GM18861 (cell line): ENCODE measurements around the gene TNS3.

Experiments used
- ATAC-seq: cut with Tn5 transposase; IDR thresholded peaks from one replicate; pipeline ENCODE4 v1.9.1; 2021; ENCODE audit not compliant: unreplicated experiment

The TNS3 gene

GRCh38 chr7:47583739-47584535 is 2.0 kb upstream of the TNS3 start:
- no peak for ATAC-seq

DNA sequence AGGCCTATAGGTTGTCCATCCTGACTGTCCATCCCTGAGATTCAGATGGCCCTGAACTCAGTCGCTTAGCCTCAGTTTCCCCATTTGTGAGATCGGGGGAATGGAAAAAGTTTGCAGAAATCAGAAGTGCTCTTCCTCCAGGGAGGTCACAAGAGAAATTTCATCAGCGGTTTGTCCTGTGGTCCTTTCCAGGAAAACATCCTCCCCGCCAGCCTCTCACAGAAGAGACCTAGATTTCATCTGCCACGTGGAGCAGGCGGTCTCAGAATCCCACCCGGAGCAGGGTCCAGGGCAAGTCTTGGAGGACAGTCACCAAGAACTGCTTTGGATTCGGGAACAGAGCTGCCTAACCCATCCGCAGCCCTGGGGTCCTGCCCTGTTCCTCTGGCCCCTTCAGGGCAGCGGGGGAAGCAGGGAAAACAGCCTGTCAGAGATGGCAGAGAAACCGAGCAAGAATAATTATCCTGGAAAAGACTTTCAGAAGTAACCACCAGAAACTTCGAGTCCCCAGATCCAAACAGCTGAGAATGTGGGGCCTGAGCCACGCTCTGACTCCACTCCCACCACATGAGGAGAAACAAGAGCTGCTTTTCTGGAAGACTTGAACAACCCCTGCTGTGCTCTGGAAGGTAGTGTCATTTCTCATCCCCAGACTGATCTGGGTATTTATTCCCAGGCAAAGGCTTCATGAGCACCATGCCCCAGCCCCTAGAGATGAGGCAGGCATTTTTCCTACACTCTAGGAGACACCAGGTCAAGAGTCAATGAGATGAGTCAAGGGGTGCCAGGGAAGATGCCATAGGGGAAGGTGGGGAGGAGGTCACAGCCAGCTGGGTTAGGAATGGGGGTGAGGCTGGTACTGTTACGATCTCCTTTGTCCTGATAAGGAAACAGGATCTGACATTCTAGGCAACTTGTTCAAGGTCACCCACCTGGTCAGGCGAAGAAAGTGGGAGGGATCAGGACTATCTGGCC is 1.1 kb upstream of the TNS3 start:
- no peak for ATAC-seq

GRCh38 chr7:47581438-47581803 is 490 bp downstream of the TNS3 start:
- no peak for ATAC-seq

DNA sequence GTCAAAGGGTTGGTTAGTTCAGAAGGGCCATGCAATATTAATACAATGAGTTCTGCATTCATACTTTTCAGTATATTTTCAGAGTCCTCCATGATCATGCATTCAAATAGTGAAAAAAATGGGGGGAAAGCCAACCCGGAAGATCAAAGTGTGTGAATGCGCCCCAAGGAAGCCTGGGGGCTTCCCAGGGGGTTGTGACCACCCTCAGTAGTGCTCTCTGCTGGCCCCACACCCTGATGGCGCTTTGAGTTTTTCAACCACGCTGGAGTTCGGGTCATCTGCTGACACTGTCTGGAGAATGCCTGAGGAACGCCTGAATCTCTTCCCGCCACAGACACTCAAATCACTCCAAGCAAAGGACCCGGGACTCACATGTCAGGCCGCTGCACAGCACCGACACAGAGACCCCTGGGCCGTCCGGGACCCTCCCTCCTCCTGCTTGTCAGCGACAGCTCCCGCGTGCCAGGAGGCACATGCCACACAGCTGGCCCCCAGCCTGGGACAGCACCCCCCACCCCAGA is 1.0 kb downstream of the TNS3 start:
- no peak for ATAC-seq

DNA sequence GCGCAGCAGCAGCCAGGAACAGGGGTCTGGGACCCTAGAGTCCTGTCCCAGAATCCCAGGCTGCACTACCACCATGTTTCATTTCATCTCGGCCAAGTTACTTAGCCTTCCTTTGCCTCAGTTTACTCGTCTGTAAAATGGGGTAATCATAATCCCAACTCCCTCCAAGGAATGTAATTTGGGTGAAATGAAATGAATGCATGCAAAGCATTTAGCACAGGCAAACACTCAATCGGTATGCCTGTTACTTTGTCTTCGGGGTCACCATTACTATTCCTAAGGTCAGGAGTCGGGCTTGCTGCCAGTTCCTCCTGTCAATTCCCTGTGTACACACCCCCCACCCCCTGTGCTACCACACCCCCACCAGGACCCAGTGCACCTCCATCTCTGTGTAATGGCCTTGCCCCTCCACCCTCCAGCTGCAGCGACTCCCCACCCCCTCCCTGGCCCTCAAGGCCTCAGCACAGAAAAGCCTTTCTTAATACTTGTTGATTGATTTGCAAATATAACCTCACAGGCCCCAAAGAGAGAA is 1.7 kb downstream of the TNS3 start:
- ATAC-seq = no peak

DNA sequence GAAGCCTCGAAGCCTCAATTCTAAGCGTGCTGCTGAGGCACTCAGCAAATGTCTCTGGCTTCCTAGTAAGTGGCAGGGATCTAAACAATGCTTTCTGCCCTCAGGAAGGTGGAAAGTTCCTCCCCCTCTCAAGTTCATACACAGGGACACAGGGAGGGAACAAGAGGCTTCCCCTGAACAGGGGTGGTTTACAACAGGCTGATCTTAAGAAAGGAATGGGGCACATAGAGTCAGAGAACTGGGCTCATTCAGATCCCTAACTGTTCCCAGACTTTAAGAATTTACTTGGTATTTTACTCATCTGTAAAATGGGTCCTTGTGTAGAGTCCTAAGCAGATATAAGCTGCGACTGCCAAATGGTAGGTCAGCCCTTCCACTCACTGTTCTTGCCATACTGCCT is 2.5 kb downstream of the TNS3 start:
- no peak for ATAC-seq

DNA sequence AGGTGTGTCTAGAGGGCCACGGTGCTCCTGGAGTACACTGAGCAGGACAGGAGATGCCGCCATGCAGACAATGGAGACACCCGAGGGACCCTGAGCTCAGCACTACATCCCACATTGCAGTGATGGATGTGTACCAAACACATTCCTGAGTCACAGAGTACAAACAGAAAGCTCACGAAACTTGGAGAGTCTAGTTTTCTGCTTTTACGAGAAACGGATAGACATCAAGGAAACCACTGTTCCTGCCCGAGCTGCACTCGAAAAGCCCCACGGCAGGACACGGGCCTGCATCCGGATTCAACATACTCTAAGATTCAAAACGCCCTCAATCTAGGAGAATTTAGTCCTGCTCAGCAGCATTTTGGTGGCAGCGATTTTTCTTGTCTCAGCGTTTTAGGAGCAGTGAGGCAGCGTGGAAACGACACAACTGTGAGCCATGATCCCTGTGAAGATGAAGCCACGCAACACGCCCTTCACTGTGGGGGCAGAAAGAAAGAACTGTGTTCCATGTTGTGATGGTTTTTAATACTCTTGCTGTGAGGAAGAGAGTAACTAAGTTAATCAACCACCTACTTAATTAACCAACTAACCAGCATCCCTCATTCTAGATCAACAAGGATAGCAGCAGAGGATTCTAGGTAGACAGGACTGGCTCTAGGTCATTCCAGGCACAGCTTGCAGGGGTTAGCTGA is 3.2 kb downstream of the TNS3 start:
- ATAC-seq = no peak

DNA sequence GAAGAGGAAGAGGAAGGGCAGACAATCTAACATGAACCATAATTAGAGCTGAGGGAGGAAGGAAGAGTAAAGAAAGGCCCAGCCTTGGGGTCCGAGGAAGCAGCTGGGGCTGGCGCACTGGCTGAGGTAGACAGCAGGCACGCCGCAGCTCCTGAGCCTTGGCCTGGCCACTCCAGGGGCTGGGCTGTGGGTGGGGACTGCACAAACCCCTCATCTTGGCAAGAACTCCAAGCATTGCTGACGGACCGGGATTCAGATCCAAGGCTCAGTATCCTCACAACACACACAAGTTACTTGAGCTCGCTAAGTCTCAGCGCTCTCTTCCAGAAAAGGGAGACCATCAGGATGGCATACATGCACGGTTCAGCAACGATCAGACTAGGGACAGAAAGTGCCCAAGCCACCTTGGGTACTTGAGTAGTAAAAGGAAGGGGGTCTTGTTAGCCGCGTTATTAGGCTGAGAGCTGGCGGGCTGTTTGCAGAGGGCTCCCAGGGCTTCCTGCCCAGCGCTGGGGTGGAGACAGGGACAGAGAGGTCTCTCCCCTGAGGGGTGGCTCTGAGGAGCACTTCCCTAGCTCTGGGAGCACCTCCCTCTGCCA is 4.5 kb downstream of the TNS3 start:
- ATAC-seq = no peak

DNA sequence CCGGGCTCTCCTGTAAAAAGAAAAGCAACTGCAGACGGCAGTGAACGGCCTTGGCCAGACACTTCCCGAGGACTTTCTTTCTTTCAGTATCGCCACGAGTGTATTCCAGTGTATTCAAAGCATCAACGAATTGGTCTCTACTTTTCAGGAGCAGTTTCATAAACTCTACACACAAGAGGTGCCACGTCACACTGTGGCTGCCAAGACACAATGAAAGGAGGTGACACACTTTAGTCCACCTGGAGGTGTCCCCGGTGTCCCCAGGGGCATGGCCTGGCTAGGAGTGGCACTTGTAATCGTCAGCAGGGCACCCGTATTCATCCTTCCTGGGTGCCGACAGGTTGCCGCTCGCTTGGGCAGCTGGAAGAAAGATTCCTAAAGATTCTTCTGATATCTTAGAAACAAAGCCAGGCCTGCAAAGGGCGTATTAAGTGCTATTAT is 5.0 kb downstream of the TNS3 start:
- ATAC-seq = no peak

DNA sequence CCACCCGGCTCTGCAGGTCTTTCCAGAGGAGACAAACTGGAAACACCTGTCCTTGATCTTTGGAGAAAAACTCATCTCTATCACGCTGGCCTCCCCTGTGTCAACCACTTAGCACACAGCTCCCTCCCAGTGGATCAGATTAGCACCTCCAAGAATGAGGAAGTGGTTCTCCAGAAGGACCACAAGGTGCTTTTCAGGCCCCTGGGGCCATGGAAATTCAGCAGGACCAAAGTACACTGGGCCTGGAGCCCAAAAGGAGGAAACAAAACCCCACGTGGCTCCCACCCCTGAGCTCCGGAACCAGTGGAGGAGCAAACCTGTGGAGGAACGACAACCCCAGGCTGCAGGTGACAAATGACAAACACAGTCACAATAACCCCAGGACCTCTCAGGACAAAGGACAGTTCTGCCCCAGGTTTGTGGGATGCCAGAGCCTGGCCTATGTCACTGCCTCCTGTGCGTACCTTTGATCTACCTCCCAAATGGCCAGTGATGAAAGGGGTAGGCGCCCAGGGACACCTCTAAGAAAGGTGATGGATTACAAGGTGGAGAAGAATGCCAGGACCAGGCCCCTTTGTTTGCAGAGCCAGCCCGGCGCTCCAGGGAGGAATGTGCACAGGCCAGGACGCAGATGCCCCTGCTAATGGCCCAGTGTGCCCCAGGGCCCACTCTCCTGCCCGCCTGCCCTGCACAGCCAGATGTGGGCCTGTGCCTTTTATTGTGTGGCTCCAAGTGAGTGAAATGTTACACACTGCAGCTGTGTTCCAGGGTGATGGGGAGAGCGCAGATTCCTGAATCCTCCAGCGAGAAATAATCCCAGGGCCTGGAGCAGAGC is 5.7 kb downstream of the TNS3 start:
- ATAC-seq = no peak

- ATAC-seq = peak; percentile 92
Observed at GRCh38 chr7:47574482-47575329, 7.2 kb downstream of the TNS3 start.

DNA sequence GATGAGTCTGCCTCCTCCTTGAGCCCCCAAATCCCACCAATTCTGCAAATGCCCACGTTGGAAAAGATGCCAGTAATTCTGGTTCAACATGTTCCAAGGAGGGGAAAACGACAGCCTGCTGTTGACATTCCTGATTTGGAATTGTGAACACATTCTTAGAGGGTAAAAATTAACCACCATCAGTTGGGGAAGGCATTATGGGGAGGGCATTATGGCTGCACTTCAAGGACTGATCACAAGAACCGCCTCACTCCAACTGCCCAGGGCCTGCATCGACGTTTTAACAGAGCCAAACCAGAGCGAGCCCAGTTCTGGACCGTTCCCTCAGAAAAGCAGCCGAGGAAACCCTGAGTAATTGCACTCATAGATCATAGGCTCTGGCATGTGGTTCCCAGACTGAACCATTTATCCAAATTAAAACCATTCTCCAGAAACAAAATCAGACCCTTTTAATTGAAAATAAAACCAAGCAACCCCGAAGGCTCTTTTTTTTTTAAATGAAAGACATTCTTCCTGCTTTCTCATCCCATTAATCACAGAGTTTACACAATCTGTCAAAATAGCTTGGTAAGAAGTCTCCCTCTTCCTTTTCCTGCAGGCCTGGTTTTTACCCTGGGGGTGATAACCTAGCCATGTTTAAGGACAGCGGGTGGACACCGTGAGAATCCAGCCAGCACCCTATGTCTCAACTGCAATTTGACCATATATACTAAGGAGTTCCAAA is 8.0 kb downstream of the TNS3 start:
- ATAC-seq = no peak

DNA sequence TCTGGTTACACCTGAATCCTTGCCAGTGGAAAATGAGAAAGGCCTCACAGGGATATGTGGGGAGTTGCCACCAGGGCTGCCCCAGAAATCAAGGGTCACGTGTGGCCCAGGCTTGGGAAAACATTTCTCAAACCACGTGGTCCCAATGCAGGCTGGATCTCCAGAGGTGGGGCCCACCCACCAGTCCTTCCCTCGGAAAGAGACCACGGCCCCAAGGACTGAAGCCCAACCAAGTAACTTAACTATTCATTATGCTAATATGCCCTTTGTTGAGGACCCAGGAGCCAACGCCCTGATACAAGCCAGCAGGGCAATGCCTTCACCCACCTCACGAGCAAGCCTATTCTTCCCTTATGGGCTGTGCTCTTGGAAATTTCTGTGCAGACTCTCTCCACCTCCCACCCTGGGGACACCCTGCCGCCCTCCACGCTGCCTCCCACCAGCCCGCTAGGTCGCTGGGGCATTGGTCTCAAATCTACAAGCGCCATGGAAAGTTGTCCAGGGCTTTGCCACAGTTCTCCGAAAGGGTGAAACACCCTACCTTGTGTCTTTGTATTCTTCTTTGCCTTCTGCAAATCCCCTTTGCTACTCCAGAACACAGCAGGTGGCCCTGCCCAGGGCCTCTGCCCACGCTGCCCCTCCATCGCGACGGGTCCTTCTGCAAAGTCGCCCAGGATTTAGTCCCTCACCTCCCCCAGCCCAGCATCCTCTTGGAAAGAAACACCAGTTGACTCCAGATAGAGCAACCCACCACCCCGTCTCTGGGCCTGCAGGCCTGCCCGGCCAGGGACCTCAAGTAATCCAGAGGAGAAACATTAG is 8.8 kb downstream of the TNS3 start:
- no peak for ATAC-seq

DNA sequence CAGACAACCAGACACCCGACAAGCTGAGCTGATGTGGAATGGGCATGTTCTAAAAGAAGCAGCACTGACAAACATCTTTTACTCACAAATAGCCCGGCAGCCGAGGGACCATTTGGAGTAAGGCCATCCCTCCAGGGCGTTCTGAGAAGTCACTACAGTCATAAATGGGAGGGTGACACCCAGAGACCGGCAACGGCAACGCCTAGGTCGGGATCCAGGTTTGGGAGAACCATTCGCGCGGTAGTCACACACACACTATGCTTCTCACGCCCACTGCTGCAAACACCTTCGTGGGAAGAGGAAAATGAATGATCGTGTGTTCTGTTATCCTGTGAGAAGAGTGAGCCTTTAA is 9.8 kb downstream of the TNS3 start:
- ATAC-seq = no peak

- no peak for ATAC-seq
Observed at GRCh38 chr7:47571331-47572093, 10.4 kb downstream of the TNS3 start.

DNA sequence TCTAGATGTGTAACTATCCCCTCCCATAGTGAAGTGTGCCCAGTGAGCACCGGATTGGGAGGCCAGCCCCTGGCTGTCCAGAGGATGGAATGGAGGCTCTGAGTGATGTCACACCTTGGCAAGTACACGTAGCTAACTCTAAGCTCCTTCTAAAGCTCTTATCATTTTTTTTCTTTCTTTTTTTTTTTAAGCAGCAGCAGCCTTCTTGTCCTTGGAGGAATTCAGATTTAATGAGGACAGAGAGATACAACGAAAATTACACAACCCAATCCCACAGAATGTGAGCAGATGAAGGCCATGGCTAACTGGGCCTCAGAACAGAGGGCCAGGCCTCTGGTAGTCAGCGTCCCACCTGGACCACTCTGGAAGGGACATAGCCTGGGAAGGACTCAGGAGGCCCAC is 11.3 kb downstream of the TNS3 start:
- ATAC-seq = no peak

DNA sequence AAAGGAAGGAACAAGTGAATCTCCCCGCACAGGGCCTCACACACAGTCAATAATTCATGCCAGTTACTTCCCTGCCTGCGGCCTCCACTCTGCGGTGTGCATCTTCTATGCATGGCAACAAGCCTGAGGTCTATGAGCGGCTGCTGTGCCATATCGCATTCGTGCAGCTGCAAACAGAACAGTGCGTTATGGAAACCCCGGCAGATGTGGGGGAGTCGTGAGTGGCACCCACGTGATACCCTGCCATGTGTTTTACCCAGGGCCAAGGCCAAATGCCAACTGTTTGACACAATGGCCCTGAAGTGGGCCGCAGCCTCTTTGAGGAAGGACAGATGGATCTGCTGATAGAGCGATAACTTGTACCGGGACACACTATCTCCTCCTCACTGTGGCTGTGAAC is 13.4 kb downstream of the TNS3 start:
- ATAC-seq = no peak
